ENCODE results near the gene MUSTN1.

Gene MUSTN1

DNA sequence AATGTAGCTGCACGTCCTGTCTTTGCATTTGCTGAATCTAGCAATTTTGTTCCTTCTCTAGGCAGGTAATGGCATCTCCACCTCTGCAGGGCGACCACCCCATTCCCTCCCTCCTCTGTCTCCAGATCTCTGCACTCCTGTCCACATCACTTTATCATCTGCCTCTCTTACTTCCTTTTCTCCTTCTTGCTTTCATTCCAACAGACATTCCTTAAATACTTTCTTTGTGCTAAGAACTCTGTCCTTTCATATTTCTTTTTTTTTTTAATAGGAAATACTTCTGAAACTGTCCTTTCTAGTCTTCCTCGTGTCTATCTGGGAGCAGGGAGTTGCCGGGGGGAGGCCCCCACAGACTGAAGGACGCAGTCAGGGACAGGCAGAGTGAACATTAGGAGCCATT lies 33.0 kb downstream of the MUSTN1 start:
- peak in 1 of 2 donors; percentile 12 for DNase-seq (ENCODE audit: low read depth in 2 of 2)
- TF ChIP-seq, protein P1, sequence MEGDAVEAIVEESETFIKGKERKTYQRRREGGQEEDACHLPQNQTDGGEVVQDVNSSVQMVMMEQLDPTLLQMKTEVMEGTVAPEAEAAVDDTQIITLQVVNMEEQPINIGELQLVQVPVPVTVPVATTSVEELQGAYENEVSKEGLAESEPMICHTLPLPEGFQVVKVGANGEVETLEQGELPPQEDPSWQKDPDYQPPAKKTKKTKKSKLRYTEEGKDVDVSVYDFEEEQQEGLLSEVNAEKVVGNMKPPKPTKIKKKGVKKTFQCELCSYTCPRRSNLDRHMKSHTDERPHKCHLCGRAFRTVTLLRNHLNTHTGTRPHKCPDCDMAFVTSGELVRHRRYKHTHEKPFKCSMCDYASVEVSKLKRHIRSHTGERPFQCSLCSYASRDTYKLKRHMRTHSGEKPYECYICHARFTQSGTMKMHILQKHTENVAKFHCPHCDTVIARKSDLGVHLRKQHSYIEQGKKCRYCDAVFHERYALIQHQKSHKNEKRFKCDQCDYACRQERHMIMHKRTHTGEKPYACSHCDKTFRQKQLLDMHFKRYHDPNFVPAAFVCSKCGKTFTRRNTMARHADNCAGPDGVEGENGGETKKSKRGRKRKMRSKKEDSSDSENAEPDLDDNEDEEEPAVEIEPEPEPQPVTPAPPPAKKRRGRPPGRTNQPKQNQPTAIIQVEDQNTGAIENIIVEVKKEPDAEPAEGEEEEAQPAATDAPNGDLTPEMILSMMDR (IDR thresholded peaks at IDR 0.05; ENCODE audit: low read depth, low read length): no peak
- H3K4me3 ChIP-seq (replicated peaks in 1 of 2; ENCODE audit: low read depth in 2 of 2, low read length in 2 of 2): no peak overlapping the region

DNA sequence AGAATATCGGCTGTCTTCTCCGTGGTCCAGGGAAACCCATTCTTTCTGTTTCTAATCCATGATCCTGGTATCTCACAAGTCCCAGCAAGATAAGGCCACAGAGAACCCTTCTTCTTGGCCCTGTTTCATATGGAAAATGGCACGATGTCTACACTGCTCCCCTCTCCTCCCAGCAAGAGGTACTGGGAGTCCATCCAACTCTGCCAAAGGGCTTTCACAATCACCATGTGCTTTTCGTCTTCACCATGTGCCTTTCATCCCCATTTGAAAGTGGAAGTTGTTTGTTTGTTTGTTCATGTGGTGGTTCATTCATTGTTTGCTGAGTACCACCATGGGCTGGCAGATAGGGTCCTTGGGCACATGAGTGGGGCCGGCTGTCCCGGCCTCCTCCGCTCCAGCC lies 34.7 kb downstream of the MUSTN1 start:
- TF ChIP-seq, protein P1 (IDR thresholded peaks at IDR 0.05; ENCODE audit: low read depth, low read length): no peak
- no peak overlapping the region for H3K4me3 ChIP-seq (replicated peaks in 1 of 2; ENCODE audit: low read depth in 2 of 2, low read length in 2 of 2)
- peak; percentile 5 to 58 for DNase-seq (ENCODE audit: low read depth in 2 of 2)

DNA sequence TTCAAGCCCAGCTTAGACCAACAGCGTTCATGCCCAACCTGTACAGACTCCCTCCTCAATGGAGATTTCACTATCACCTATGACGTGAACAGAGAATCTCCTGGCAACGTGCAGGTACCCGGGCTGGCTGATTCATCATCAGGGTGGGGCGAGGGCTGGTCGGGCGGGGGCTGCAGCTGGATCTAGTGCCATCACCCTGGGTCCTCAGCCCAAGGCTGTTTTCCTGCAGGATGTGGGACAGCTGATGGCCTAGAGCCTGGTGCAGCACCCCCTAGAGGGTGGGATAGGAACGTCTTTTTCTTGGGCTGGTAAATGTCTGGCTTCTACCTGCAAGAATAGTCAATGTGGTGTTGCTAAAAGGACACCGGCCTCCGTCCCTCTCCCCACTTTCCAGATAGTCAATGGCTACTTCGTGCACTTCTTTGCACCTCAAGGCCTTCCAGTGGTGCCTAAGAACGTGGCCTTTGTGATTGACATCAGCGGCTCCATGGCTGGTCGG lies 35.8 kb downstream of the MUSTN1 start:
- no peak overlapping the region for H3K4me3 ChIP-seq (replicated peaks in 1 of 2; ENCODE audit: low read depth in 2 of 2, low read length in 2 of 2)
- TF ChIP-seq, protein P1 (IDR thresholded peaks at IDR 0.05; ENCODE audit: low read depth, low read length): peak; percentile 50
- DNase-seq (ENCODE audit: low read depth in 2 of 2): peak in 1 of 2 donors; percentile 13

DNA sequence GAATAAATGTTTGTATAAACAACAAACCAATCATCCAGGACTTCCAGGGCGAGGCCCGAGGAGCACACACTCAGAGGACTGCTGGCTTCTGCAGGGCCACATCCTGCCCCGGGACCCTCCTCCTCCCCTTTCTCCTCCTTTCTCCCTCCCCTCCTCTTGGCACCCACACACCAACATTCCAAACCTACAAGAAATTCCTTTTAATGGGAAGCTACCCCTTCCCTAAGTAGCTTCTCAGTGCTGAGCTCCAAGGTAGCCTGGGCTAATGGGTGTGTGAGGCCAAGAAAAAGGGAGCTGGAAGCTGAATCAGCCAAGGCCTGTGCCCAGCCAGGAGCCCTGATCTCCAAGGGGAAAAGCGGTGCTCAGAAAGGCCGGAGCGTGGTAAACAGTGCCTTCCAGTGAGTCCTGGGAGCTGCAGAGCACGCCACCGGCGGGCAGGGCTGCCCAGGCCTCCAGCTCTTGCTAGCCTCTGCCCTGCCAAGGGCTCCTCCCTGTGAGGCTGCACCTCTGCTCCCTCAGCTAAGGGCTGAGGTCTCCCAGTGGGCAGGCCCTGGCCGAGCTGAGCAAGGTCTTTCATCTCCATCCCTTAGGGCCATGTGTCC lies 36.3 kb downstream of the MUSTN1 start:
- DNase-seq (ENCODE audit: low read depth in 2 of 2): peak in 1 of 2 donors; percentile 26
- no peak overlapping the region for H3K4me3 ChIP-seq (replicated peaks in 1 of 2; ENCODE audit: low read depth in 2 of 2, low read length in 2 of 2)
- TF ChIP-seq, protein P1 (IDR thresholded peaks at IDR 0.05; ENCODE audit: low read depth, low read length): no peak

DNA sequence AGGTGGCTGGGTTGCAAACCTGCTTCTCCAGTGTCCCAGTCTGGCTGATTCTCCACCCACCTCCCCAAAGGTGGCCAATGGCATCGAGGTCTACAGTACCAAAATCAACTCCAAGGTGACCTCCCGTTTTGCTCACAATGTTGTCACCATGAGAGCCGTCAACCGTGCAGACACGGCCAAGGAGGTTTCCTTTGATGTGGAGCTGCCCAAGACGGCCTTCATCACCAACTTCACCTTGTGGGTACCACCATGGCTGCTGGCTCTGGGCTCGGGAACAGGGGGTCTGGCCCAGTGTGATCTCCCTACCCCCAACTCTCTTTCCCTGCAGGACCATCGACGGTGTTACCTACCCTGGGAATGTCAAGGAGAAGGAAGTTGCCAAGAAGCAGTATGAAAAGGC lies 38.4 kb downstream of the MUSTN1 start:
- TF ChIP-seq, protein P1 (IDR thresholded peaks at IDR 0.05; ENCODE audit: low read depth, low read length): no peak
- no peak overlapping the region for H3K4me3 ChIP-seq (replicated peaks in 1 of 2; ENCODE audit: low read depth in 2 of 2, low read length in 2 of 2)
- DNase-seq (ENCODE audit: low read depth in 2 of 2): no peak

DNA sequence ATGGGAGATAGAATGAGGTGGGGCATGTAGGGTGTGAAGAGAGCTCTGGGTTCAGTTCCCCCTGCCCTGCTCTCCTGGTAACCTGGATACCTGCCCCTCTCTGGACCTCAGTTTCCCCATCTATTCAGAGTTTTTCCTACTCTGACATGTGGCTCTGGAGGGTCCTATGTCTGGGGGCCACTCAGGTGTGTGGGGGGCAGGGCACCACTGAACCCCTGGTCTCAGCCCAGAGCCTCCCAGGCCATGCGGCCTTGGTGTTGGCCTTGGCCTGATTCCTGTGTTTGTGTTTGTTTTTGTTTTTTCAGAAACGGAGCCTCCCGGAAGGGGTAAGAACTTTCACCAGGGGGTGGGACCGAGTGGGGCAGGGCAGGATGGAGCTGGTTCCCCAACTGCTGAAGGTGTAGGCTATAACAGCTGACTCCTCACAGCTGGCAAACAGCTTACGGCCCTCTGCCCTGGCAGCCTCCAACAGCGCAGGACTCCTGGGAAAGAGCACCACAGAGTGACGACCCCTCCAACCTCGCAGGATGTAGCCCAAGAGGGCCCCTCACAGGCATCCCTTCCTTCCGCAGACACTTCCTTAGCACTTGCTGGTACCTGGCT lies 39.4 kb downstream of the MUSTN1 start:
- DNase-seq (ENCODE audit: low read depth in 2 of 2): no peak
- no peak overlapping the region for H3K4me3 ChIP-seq (replicated peaks in 1 of 2; ENCODE audit: low read depth in 2 of 2, low read length in 2 of 2)
- TF ChIP-seq, protein P1 (IDR thresholded peaks at IDR 0.05; ENCODE audit: low read depth, low read length): no peak
